HEK293T (cell line): ENCODE results near the gene ALLC.

Experiments used
- CTBP1 ChIP-seq: fragments of 450-650 bp; IDR thresholded peaks from 2 replicates; pipeline ENCODE4 v1.6.1; 2016; ENCODE audit warnings: borderline replicate concordance
- FOXM1 ChIP-seq: fragments of 450-650 bp; IDR thresholded peaks from 2 replicates; pipeline ENCODE4 v1.6.1; 2017; ENCODE audit warnings: mild to moderate bottlenecking, borderline replicate concordance
- SP1 ChIP-seq: fragments of 450-650 bp; IDR thresholded peaks from 2 replicates; pipeline ENCODE4 v1.6.1; 2017
- SUZ12 ChIP-seq: fragments of 450-650 bp; IDR thresholded peaks from 2 replicates; pipeline ENCODE4 v1.6.1; 2016; ENCODE audit warnings: mild to moderate bottlenecking
- TARDBP ChIP-seq: fragments of 450-650 bp; IDR thresholded peaks from 2 replicates; pipeline ENCODE4 v1.6.1; 2016

GRCh38 chr2:3652896-3653625, 4.9 kb upstream of the ALLC start:
- no peak for TF ChIP-seq SP1
- TF ChIP-seq FOXM1, result no peak
- TF ChIP-seq TARDBP, result no peak
- no peak for TF ChIP-seq SUZ12
- no peak for TF ChIP-seq CTBP1
